ENCODE results near the gene RBM20.

- TF ChIP-seq CTCF (conservative IDR thresholded peaks at IDR 0.05) (no peak), EZH2 (IDR thresholded peaks at IDR 0.05; ENCODE audit: low read depth) (no peak)
Measured at GRCh38 chr10:110818311-110819256, 174.4 kb downstream of the RBM20 start.

Data from PC-9 (cell line).